ENCODE data around the gene PPP1R14D.
A peak's percentile ranks its signal among the peaks of the same experiment; 100 is the strongest.

Gene PPP1R14D

DNA sequence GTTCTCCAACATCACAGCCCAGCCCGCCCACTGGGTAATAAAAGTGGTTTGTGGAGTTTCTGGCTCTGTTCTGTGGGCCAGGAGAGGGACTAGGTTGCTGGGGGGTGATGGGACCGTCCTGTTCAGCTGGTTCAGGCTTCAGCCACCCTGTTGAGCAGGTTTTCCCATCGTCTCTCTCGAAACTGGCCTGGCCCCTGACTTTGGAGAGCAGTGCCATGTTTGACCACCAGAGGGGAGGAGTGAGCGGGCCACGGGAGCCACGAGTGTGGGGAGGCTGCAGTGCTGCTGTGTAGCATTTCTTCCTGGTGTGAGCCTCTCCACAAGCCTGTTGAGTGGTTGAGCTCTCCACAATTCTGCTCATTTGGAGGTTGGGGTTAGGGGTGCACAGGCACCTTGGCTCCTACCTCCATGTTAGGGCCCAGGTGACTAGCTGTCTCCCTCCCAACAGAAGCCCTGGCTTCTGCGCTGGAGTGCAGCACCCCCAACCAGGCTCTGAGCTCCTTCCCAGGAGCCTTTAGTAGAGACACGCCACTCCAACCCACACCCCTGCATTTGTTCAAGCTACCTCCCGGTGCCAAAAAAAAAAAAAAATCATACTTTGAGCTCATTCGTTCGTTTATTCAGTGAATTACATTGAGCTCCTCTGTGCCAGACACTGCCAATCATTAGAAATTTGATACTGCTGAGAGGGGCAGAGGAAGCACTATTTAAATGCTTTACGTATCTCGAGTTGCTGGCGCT, 29.3 kb upstream of the PPP1R14D start:
- ATAC-seq = peak; percentile 78
- Mint-ChIP-seq H3K36me3 (peaks cover 21% of the 10 kb centered on the region), H3K4me3 (no peak overlapping the region), H3K9me3 (no peaks in the 10 kb centered on the region), H3K4me1 (peaks cover 18% of the 10 kb centered on the region), H3K27ac (peak overlapping the region; percentile 59), H3K27me3 (peaks cover 4% of the 10 kb centered on the region)

DNA sequence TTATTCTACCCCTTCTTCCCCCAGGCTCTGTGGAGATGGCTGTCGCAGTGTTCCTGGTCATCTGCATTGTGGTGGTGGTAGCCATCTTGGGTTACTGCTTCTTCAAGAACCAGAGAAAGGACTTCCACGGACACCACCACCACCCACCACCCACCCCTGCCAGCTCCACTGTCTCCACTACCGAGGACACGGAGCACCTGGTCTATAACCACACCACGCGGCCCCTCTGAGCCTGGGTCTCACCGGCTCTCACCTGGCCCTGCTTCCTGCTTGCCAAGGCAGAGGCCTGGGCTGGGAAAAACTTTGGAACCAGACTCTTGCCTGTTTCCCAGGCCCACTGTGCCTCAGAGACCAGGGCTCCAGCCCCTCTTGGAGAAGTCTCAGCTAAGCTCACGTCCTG, 28.2 kb upstream of the PPP1R14D start:
- H3K36me3 Mint-ChIP-seq = peaks cover 21% of the 10 kb centered on the region
- no peaks in the 10 kb centered on the region for H3K9me3 Mint-ChIP-seq
- peaks cover 18% of the 10 kb centered on the region for H3K4me1 Mint-ChIP-seq
- no peaks in the 10 kb centered on the region for H3K27me3 Mint-ChIP-seq
- H3K27ac Mint-ChIP-seq = no peak overlapping the region
- no peak for ATAC-seq
- H3K4me3 Mint-ChIP-seq = no peak overlapping the region

DNA sequence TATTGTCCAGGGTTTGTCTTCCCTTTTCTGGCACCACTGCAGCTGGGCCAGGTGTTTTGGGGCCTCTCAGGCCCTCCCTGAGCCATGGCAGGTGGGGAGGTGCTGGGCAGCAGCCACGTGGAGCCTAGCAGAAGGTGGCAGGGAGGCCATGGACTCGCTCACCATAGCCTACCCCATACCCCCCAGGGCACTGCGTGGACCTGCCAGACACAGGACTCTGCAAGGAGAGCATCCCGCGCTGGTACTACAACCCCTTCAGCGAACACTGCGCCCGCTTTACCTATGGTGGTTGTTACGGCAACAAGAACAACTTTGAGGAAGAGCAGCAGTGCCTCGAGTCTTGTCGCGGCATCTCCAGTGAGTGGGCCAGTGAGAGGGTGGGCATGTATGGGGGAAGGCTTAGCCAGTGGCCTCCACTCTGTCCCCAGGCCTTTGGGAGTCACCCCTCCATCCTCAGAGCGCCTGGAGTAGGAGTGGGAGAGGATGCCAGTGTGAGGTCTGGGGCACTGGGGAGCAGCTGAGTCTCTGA, 27.3 kb upstream of the PPP1R14D start:
- H3K4me1 Mint-ChIP-seq = peaks cover 18% of the 10 kb centered on the region
- no peak overlapping the region for H3K4me3 Mint-ChIP-seq
- ATAC-seq = no peak
- no peak overlapping the region for H3K27ac Mint-ChIP-seq
- H3K36me3 Mint-ChIP-seq = peaks cover 29% of the 10 kb centered on the region
- no peaks in the 10 kb centered on the region for H3K27me3 Mint-ChIP-seq
- H3K9me3 Mint-ChIP-seq = no peaks in the 10 kb centered on the region

DNA sequence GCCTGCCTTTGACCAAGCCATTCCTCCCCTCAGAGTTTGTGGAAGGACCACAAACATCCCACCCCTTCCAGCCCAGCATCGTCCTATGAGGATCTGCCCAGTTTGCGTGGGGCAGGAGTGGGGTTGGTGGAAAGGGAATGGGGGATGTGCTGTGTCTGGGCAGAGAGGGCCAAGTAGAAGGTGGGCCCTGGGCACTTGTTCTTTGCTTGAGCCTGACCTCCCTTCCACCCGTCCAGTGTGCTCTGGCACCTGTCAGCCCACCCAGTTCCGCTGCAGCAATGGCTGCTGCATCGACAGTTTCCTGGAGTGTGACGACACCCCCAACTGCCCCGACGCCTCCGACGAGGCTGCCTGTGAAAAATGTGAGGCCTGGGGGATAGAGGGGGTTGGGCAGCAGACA, 25.7 kb upstream of the PPP1R14D start:
- H3K4me3 Mint-ChIP-seq = no peak overlapping the region
- no peak for ATAC-seq
- no peak overlapping the region for H3K27ac Mint-ChIP-seq
- no peaks in the 10 kb centered on the region for H3K9me3 Mint-ChIP-seq
- no peaks in the 10 kb centered on the region for H3K27me3 Mint-ChIP-seq
- peaks cover 35% of the 10 kb centered on the region for H3K36me3 Mint-ChIP-seq
- H3K4me1 Mint-ChIP-seq = peaks cover 13% of the 10 kb centered on the region

DNA sequence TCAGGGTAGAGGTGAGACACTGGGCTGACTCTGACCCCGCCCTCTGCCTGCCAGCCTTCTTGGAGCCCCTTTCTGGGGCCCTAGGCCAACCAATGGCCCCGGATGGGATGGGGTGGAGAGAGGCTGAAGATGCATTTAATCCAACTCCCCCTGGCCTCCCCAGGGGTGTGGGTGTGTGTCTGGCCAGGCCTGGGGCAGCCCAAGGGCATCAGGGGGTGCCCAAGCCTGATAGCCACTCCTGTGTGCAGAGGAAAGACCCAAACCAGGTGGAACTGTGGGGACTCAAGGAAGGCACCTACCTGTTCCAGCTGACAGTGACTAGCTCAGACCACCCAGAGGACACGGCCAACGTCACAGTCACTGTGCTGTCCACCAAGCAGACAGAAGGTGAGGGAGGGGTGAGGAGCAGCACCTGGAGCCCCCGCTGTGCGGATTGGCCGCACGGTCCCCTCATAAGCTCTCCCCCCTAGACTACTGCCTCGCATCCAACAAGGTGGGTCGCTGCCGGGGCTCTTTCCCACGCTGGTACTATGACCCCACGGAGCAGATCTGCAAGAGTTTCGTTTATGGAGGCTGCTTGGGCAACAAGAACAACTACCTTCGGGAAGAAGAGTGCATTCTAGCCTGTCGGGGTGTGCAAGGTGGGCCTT, 24.9 kb upstream of the PPP1R14D start:
- H3K27me3 Mint-ChIP-seq = no peaks in the 10 kb centered on the region
- H3K4me3 Mint-ChIP-seq = no peak overlapping the region
- no peak for ATAC-seq
- H3K4me1 Mint-ChIP-seq = peaks cover 8% of the 10 kb centered on the region
- H3K27ac Mint-ChIP-seq = no peak overlapping the region
- H3K9me3 Mint-ChIP-seq = no peaks in the 10 kb centered on the region
- peaks cover 35% of the 10 kb centered on the region for H3K36me3 Mint-ChIP-seq

DNA sequence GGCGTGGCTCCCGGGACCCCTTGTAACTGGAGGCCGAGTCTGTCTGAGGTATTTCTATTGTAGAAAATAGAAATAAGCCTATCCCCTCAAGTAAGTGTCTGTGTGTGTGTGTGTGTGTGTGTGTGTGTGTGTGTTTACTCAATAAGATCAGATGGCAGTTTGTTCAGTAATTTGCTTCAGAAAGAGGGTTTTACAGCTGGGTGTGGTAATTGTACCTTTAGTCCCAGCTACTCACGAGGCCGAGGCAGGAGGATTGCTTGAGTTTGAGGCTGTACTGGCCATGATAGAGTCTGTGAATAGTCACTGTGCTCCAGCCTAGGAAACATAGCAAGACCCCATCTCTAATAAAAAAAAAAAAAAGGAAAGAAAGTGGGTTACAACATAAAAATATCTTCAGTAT, 24.0 kb upstream of the PPP1R14D start:
- Mint-ChIP-seq H3K4me1 (peaks cover 11% of the 10 kb centered on the region), H3K36me3 (peaks cover 35% of the 10 kb centered on the region), H3K27me3 (no peaks in the 10 kb centered on the region), H3K4me3 (no peak overlapping the region), H3K9me3 (no peaks in the 10 kb centered on the region), H3K27ac (peak overlapping the region; percentile 6)
- no peak for ATAC-seq

DNA sequence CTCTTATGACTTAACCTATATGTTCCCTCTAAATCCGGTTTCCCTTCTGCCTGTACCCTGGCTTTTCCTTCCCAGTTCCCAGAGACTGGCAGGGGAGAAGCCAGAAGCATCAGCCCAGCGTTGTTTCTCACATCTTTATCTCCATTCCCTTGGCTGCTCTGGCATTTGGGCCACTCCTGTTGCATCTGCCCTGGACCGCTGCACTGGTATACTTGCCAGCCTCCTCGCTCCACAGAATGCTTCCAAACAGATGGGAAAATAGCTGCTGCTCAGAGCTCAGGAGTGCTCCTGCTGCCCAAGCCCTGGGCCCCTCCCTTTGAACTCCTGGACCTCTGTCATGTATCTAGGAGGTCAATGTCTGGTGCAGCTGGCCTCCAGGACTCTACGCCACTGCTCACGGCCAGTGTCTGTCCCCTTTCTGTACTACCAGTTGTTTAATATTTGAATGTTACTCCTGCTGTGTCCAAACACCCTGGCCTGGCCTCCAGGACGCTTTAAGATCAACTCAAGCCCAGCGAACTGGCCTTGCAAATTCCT, 22.1 kb upstream of the PPP1R14D start:
- no peaks in the 10 kb centered on the region for H3K27me3 Mint-ChIP-seq
- H3K36me3 Mint-ChIP-seq = peaks cover 28% of the 10 kb centered on the region
- H3K4me3 Mint-ChIP-seq = no peak overlapping the region
- H3K27ac Mint-ChIP-seq = no peak overlapping the region
- H3K4me1 Mint-ChIP-seq = peaks cover 27% of the 10 kb centered on the region
- no peaks in the 10 kb centered on the region for H3K9me3 Mint-ChIP-seq
- no peak for ATAC-seq

DNA sequence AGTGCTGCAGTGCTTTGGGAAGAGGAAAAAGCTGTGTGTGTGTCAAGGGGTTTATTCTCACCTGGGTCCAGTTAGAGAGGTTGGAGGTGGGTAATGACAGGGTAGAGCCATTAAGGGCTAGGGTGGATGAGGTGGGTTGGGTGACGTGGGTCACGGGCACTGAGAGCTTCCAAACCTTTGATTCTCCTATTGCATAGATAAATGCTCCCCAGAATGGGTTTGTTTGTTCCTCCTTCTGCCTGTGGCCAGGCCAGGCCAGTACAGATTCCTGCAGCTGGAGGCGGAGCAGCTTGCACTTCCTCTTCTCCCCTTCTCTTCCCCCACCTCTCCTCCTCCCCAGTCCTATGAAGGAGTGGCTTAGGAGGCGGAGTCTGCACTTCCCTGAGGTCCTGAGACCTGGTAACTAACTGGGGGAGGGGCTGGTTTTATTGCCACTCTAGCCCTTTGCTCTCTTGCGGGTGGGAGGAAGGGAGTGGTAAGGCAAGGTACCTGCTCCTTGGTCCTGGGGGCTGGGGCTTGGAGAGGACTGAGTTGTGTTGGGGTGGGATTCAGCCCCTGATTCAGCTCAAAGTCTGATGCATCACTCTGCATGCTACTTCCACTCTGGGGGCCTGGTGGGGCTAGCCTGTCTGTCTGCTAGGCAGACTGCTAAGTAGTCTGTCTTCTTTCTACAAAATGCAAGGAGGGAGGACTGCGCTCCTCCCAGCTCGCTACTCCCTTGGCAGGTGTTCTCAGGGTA, 18.9 kb upstream of the PPP1R14D start:
- Mint-ChIP-seq H3K27ac (peak overlapping the region; percentile 59), H3K36me3 (peaks cover 14% of the 10 kb centered on the region), H3K4me3 (peak overlapping the region; percentile 46), H3K4me1 (peaks cover 39% of the 10 kb centered on the region), H3K9me3 (no peaks in the 10 kb centered on the region), H3K27me3 (no peaks in the 10 kb centered on the region)
- peak; percentile 72 for ATAC-seq

DNA sequence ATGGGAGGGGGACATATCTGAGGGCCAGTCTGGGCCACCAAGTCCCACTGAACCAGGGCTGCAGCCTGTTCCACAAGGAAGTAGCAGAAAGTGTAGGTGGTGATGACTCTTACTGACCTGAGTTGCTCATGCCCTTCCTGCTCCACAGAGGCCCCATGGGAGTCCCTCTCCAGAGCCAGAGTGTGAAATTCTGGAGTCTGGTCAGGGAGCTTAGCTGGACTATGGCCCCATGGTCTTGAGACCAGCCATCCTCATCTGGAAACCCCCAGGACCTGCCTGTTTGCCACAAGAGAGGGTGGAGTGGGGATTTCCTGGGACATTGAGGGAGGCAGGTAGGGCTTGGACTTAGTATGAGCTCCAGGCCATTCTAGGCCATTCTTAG, 18.3 kb upstream of the PPP1R14D start:
- ATAC-seq = no peak
- Mint-ChIP-seq H3K9me3 (no peaks in the 10 kb centered on the region), H3K4me3 (peak overlapping the region; percentile 46), H3K36me3 (peaks cover 14% of the 10 kb centered on the region), H3K27me3 (no peaks in the 10 kb centered on the region), H3K4me1 (peaks cover 39% of the 10 kb centered on the region), H3K27ac (peak overlapping the region; percentile 59)

DNA sequence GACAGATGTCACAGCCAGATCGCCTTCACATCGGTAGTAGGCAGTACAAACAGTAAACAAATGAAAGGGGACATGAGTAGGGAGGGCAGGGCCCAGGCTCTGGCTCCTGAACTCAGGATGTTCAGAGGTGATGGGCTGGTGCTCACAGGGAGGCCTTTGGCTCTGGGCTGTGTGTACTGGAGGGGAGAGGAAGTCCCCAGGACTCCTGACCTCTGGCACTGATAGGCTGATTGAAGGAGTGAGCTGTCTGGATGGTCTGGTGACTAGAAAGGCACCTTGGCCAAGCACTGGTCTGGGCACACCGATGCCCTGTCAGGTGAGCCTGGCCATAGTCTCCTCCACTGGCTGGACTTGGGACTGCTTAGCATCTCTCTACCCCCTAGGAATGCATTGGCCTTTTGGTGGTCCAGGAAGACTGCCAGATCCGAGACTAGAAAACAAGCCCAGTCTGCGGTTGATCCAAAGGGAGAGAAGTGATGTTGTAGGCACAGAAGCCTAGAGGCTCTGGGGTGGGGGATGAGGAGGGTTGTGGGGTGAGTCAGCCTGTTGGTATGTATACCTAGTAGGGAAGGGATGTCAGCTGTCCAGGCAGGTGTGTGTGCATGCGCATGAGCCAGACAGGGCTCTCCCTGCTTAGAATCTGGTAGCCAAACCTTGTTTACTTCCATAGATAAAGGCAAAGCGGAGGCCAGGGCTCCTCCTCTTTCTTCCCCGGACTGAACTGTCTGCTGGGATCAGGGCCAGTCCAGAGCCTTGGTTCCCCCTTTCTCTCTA, 17.2 kb upstream of the PPP1R14D start:
- Mint-ChIP-seq H3K9me3 (no peaks in the 10 kb centered on the region), H3K36me3 (peaks cover 5% of the 10 kb centered on the region), H3K27ac (peak overlapping the region; percentile 59), H3K4me3 (peak overlapping the region; percentile 87), H3K27me3 (no peaks in the 10 kb centered on the region), H3K4me1 (peaks cover 39% of the 10 kb centered on the region)
- ATAC-seq = no peak

DNA sequence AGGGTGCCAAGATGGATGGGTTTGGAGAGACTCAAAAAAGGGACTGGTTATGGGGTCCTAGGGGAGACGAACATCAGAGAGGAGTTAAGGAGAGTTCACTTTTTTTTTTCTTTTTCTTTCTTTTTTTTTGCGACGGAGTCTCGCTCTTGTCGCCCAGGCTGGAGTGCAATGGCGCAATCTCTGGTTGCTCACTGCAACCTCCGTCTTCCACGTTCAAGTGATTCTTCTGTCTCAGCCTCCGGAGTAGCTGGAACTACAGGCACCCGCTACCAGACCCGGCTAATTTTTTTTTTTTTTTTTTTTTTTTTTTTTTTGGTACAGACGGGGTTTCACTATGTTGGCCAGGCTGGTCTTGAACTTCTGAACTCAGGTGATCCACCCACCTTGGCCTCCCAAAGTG, 16.5 kb upstream of the PPP1R14D start:
- Mint-ChIP-seq H3K4me1 (peaks cover 39% of the 10 kb centered on the region), H3K27me3 (no peaks in the 10 kb centered on the region), H3K36me3 (no peaks in the 10 kb centered on the region), H3K4me3 (peak overlapping the region; percentile 87), H3K27ac (peak overlapping the region; percentile 81), H3K9me3 (no peaks in the 10 kb centered on the region)
- ATAC-seq = no peak

DNA sequence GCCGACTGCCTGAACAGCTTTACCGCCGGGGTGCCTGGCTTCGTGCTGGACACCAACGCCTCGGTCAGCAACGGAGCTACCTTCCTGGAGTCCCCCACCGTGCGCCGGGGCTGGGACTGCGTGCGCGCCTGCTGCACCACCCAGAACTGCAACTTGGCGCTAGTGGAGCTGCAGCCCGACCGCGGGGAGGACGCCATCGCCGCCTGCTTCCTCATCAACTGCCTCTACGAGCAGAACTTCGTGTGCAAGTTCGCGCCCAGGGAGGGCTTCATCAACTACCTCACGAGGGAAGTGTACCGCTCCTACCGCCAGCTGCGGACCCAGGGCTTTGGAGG, 16.2 kb upstream of the PPP1R14D start:
- Mint-ChIP-seq H3K36me3 (no peaks in the 10 kb centered on the region), H3K4me1 (peaks cover 39% of the 10 kb centered on the region), H3K9me3 (no peaks in the 10 kb centered on the region), H3K4me3 (peak overlapping the region; percentile 87), H3K27ac (peak overlapping the region; percentile 81), H3K27me3 (no peaks in the 10 kb centered on the region)
- ATAC-seq = peak; percentile 63

DNA sequence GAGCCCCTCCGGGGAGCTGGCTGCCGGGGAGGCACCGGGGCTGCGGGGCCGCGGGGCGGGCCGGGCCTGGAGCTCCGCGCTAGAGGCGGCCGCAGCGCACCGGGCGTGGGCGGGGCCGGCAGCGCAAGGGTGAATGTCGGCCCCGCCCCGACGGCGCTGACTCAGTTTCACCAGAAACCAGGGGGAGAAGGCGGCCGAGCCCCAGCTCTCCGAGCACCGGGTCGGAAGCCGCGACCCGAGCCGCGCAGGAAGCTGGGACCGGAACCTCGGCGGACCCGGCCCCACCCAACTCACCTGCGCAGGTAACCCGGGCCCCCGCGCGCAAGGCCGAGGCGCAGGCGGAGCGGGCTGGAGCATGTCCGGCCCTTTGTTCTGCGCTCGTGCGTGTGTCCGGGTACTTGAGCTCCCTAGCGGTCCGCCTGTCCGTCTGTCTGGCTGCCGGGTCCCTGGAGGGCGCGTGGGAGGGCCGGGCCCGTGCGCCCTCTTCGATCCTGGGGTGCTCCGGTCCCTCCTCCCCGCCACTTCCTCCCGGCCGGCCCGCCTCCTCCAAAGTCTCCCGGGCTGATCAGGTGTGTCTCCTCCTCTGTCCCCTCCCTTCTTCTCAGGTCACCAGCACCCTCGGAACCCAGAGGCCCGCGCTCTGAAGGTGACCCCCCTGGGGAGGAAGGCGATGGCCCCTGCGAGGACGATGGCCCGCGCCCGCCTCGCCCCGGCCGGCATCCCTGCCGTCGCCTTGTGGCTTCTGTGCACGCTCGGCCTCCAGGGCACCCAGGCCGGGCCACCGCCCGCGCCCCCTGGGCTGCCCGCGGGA, 15.6 kb upstream of the PPP1R14D start, which contains the start of gene SPINT1:
TSS of gene SPINT1 (plus strand) at position 164 of the 811 bp plus-strand sequence. CDS start at position 671, 507 bp downstream.
- H3K4me3 Mint-ChIP-seq = peak within 1 kb of the TSS; percentile 87
- no peaks in the 10 kb centered on the region for H3K9me3 Mint-ChIP-seq
- H3K4me1 Mint-ChIP-seq = peaks cover 39% of the 10 kb centered on the region
- no peaks in the 10 kb centered on the region for H3K36me3 Mint-ChIP-seq
- peak; percentile 79 for ATAC-seq
- H3K27me3 Mint-ChIP-seq = no peaks in the 10 kb centered on the region
- H3K27ac Mint-ChIP-seq = peak within 1 kb of the TSS; percentile 81

DNA sequence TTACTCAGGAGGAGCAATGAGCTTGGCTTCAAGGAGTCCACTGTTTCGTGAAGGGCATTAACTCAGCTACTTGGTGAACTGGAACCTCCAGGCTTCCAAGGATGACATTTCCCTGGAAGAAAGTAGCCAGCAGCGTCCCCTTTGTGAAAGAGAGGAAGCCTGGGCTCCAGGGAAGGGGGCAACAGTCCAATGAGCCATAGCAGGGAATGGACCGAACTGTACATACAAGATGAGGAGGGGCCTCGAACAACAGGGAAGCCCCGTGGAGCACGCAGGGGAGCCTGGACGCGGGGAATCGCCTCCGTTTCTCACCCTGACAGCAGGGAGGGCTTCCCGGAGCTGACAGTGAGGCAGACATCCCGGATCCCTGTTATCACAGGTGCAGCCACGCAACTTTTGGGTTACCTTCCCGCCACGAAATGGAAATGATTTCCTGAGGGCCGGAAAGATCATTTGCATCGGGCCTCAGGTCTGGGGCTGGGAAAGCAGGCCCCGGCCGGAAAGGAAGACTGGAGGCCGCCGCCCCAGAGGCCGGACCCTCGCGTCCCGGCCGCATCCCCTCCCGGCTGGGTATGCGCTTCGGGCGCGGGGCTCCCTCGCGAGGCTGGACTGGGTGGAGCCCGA, 14.9 kb upstream of the PPP1R14D start:
- H3K27ac Mint-ChIP-seq = peak overlapping the region; percentile 54
- peaks cover 39% of the 10 kb centered on the region for H3K4me1 Mint-ChIP-seq
- H3K4me3 Mint-ChIP-seq = peak overlapping the region; percentile 76
- H3K27me3 Mint-ChIP-seq = no peaks in the 10 kb centered on the region
- H3K36me3 Mint-ChIP-seq = no peaks in the 10 kb centered on the region
- no peak for ATAC-seq
- no peaks in the 10 kb centered on the region for H3K9me3 Mint-ChIP-seq
